MM.1S (cell line): Measurements from ENCODE around the gene GRHL3.

Experiments used
- DNase-seq: peaks from one replicate; pipeline ENCODE4 v3.0.0-alpha.2; 2015
- H2AFZ ChIP-seq: fragments of 300-600 bp; sonication (generic); 2 replicates; pipeline ENCODE4 v1.6.0; 2016; ENCODE audit warnings: antibody characterized with exemption, low read length
- H3F3A ChIP-seq: fragments of 300-600 bp; sonication (generic); 2 replicates; pipeline ENCODE4 v1.6.1; 2016; ENCODE audit warnings: mild to moderate bottlenecking, antibody characterized with exemption, low read length, moderate library complexity, mixed read lengths; ENCODE audit not compliant: insufficient read depth
- H3K27ac ChIP-seq: fragments of 300-600 bp; sonication (generic); 2 replicates; pipeline ENCODE4 v1.5.1; 2016; ENCODE audit warnings: mild to moderate bottlenecking, low read length
- H3K27me3 ChIP-seq: fragments of 300-600 bp; sonication (generic); replicated peaks from 2 replicates; pipeline ENCODE4 v1.6.0; 2016; ENCODE audit warnings: low read length; ENCODE audit not compliant: insufficient read depth
- H3K36me3 ChIP-seq: fragments of 300-600 bp; sonication (generic); replicated peaks from 2 replicates; pipeline ENCODE4 v1.6.1; 2016; ENCODE audit warnings: mild to moderate bottlenecking, low read length, mixed read lengths; ENCODE audit not compliant: insufficient read depth
- H3K4me1 ChIP-seq: fragments of 300-600 bp; sonication (generic); 2 replicates; pipeline ENCODE4 v1.6.1; 2016; ENCODE audit warnings: low read length, mixed read lengths
- H3K4me2 ChIP-seq: fragments of 300-600 bp; sonication (generic); 2 replicates; pipeline ENCODE4 v1.6.0; 2016; ENCODE audit warnings: low read depth, low read length
- H3K4me3 ChIP-seq: fragments of 300-600 bp; sonication (generic); 2 replicates; pipeline ENCODE4 v1.5.1; 2016; ENCODE audit warnings: low read length, mixed read lengths
- H3K79me2 ChIP-seq: fragments of 300-600 bp; sonication (generic); 2 replicates; pipeline ENCODE4 v1.6.1; 2016; ENCODE audit warnings: mixed run types, low read length, mixed read lengths
- H3K9ac ChIP-seq: fragments of 300-600 bp; sonication (generic); 2 replicates; pipeline ENCODE4 v1.6.1; 2016; ENCODE audit warnings: low read length, mixed read lengths
- H3K9me2 ChIP-seq: fragments of 300-600 bp; sonication (generic); replicated peaks from 2 replicates; pipeline ENCODE4 v1.6.1; 2016; ENCODE audit warnings: mild to moderate bottlenecking, low read length, mixed read lengths; ENCODE audit not compliant: insufficient read depth
- H3K9me3 ChIP-seq: fragments of 300-600 bp; sonication (generic); replicated peaks from 2 replicates; pipeline ENCODE4 v1.6.1; 2016; ENCODE audit warnings: mild to moderate bottlenecking, low read length, mixed read lengths; ENCODE audit not compliant: insufficient read depth
- H4K20me1 ChIP-seq: fragments of 300-600 bp; sonication (generic); 2 replicates; pipeline ENCODE4 v1.6.1; 2016; ENCODE audit warnings: mild to moderate bottlenecking, low read length, moderate library complexity, mixed read lengths; ENCODE audit not compliant: insufficient read depth
- CTCF ChIP-seq: fragments of 300-600 bp; sonication (generic); IDR thresholded peaks from 2 replicates; pipeline ENCODE4 v1.5.1; 2016; ENCODE audit warnings: antibody characterized with exemption, low read length, mixed read lengths
- EZH2 ChIP-seq: fragments of 300-600 bp; sonication (generic); optimal IDR thresholded peaks from 2 replicates; pipeline ENCODE3; 2017; ENCODE audit warnings: low read depth, mild to moderate bottlenecking, antibody characterized with exemption, low read length, mixed read lengths
- EZH2phosphoT487 ChIP-seq: fragments of 300-600 bp; sonication (generic); IDR thresholded peaks from 2 replicates; pipeline ENCODE4 v1.6.1; 2018; ENCODE audit warnings: antibody characterized with exemption, low read length

Gene GRHL3

GRCh38 chr1:24355466-24355865 is 36.3 kb downstream of the GRHL3 start:
- no peaks in the 10 kb centered on the region for H3K9me3 ChIP-seq
- no peaks in the 10 kb centered on the region for H4K20me1 ChIP-seq
- H3K4me1 ChIP-seq, result peaks cover 19% of the 10 kb centered on the region
- no peak overlapping the region for H2AFZ ChIP-seq
- no peak overlapping the region for H3K27ac ChIP-seq
- DNase-seq, result no peak
- H3F3A ChIP-seq, result peaks cover 11% of the 10 kb centered on the region
- H3K79me2 ChIP-seq, result no peaks in the 10 kb centered on the region
- H3K9me2 ChIP-seq, result no peaks in the 10 kb centered on the region
- H3K27me3 ChIP-seq, result no peaks in the 10 kb centered on the region
- no peak overlapping the region for H3K4me3 ChIP-seq
- no peak for TF ChIP-seq CTCF
- no peak for TF ChIP-seq EZH2phosphoT487
- TF ChIP-seq EZH2, result no peak
- H3K9ac ChIP-seq, result no peak overlapping the region
- no peak overlapping the region for H3K4me2 ChIP-seq
- no peaks in the 10 kb centered on the region; the same call in 1 of the 2 replicates for H3K36me3 ChIP-seq

GRCh38 chr1:24357038-24357437 is 37.9 kb downstream of the GRHL3 start:
- H3K79me2 ChIP-seq, result no peaks in the 10 kb centered on the region
- no peak overlapping the region for H2AFZ ChIP-seq
- H3K4me3 ChIP-seq, result no peak overlapping the region
- H3K27ac ChIP-seq, result no peak overlapping the region
- H3K4me2 ChIP-seq, result no peak overlapping the region
- H3K9me2 ChIP-seq, result no peaks in the 10 kb centered on the region
- no peak overlapping the region for H3K9ac ChIP-seq
- no peaks in the 10 kb centered on the region for H4K20me1 ChIP-seq
- H3F3A ChIP-seq, result peaks cover under 1% of the 10 kb centered on the region; the same call in 1 of the 2 replicates
- TF ChIP-seq EZH2 (no peak), CTCF (no peak), EZH2phosphoT487 (no peak)
- no peaks in the 10 kb centered on the region for H3K9me3 ChIP-seq
- DNase-seq, result no peak
- no peaks in the 10 kb centered on the region; the same call in 1 of the 2 replicates for H3K36me3 ChIP-seq
- H3K4me1 ChIP-seq, result peaks cover 4% of the 10 kb centered on the region
- H3K27me3 ChIP-seq, result no peaks in the 10 kb centered on the region

- no peaks in the 10 kb centered on the region for H3F3A ChIP-seq
- H3K27ac ChIP-seq, result no peak overlapping the region
- H3K4me2 ChIP-seq, result no peak overlapping the region
- H3K4me3 ChIP-seq, result no peak overlapping the region
- TF ChIP-seq EZH2phosphoT487 (no peak), CTCF (no peak), EZH2 (no peak)
- H3K27me3 ChIP-seq, result no peaks in the 10 kb centered on the region
- H3K9ac ChIP-seq, result no peak overlapping the region
- no peaks in the 10 kb centered on the region for H3K4me1 ChIP-seq
- no peaks in the 10 kb centered on the region for H3K36me3 ChIP-seq
- no peaks in the 10 kb centered on the region for H3K9me2 ChIP-seq
- no peaks in the 10 kb centered on the region for H4K20me1 ChIP-seq
- DNase-seq, result no peak
- no peak overlapping the region for H2AFZ ChIP-seq
- H3K9me3 ChIP-seq, result no peaks in the 10 kb centered on the region
- H3K79me2 ChIP-seq, result no peaks in the 10 kb centered on the region
Observed at GRCh38 chr1:24360681-24361080, 41.5 kb downstream of the GRHL3 start.
